Stimulated activated CD4-positive, alpha-beta T cell treated with anti-CD3 and anti-CD28 coated beads, TNF-alpha, amount 100 ng/mL, for 4 hours (primary cell): ENCODE data around the gene RBM5.
"Not testable (repeated sequence)": the region's sequence is repeated elsewhere in the genome, so short reads cannot be mapped to it uniquely, and the experiment has no call there.

Experiments used
- DNase-seq, 3 experiments: peaks; one replicate each; pipeline ENCODE4 v3.0.0-alpha.2; 2020; ENCODE audit warnings: low read depth in 3 of 3

The RBM5 gene

DNA sequence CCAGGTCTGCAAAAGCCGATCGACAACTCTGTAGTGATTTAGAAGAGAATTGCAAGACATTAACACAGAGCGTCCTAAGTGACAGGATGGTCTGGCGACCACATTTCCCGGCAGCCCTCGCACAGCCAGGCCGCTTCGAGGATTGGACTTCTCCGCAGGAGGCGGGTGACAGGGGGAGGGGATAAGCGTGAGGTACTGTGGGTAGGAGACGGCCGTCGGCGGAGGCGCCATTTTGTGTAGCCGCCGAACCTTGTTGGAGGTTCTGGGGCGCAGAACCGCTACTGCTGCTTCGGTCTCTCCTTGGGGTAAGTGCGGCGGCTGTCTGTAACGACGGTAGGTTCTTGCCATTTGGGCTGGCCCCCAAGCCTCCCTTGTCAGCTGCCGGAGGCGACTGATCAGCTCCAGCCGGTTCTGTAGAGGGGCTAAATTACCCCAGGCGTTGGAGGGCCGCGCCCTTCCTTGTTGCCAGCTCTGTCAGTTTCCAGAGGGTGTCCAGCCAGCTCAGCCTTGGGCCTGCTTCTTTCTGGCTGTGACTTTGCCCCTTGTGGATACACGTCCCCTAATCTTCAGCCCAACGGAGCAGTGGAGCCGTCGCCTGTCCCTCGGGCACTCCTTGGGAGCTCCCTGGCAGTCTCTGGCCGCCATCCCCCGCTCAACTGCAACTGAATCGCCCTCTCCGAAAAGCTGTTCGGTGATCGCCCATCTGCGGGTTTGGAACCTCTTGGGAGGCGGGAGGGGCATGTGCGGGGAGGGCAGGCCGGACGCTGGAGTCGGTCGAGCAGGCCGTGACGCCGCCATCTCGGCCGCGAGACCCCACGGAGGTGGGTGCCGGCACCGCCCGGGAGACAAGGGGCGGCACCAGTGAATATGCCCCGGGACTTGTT is at the start of gene RBM5:
TSS of gene RBM5 (plus strand) at position 195 of the 884 bp plus-strand sequence. CDS start 1,516 bp downstream, outside the sequence.
- DNase-seq = peak; percentile 81 to 84 (median 83)

DNA sequence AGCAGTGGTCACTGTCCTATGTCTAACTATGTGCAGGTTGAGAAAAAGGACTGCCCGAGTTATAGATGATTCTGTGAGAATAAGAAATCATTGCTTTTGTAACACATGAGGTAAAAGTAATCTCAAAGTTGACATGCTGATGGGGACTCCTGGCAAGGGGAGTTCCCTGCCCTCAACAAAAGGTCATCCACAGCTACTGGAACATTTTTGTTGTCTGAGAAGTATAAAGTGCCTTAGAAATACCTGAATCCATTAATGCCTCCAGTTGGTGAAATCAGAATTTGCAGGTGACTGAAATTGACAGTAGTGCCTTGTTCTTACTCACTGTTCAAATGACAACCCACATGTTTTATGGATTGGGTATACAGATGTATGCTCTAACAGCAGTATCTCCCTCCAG is 43.7 kb upstream of the RBM5 start:
- DNase-seq = no peak

- DNase-seq = no peak
These were observed 41.3 kb upstream of the RBM5 start for GRCh38 chr3:50047426-50047825.

- no peak for DNase-seq
These were observed 38.4 kb upstream of the RBM5 start for GRCh38 chr3:50050361-50050760.

GRCh38 chr3:50057756-50058155 is 31.0 kb upstream of the RBM5 start:
- DNase-seq = no peak

DNA sequence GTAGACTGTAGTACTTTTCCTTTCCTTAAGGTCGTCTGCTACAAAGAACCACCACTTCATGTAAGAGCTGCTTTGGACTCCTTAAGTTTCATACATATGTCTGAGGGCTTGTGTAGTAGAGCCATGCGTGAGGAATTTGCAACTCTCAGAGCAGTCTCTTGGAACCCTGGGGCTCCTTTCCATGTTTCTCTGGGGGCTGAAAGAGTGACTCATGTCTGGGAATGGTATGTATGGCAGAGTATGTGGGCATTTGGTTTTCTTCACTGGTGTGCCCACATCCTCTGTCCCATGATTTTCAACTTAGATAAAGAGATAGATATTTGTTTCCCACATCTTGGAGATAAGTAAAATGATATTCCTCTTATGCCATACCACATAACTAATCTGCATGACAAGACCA is 20.6 kb upstream of the RBM5 start:
- no peak for DNase-seq

DNA sequence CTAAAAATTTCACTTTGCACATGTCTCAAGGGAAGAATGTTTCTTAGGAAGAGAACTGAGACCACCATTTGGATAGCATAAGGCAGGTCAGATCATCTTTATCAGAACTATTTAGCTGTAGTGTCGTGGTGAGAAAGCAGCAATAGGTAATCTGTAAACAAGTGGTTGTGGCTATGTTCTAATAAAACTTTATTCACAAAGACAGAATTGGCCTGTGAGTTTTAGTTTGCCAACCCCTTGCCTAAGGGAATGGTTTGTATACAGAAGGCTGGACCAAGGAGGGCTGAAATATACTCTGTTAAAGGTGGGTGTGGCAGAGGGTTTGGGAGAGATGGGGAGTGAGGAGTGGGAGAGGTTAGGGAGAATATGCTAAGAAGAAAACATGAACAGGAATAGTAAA is 10.6 kb upstream of the RBM5 start:
- DNase-seq = no peak

DNA sequence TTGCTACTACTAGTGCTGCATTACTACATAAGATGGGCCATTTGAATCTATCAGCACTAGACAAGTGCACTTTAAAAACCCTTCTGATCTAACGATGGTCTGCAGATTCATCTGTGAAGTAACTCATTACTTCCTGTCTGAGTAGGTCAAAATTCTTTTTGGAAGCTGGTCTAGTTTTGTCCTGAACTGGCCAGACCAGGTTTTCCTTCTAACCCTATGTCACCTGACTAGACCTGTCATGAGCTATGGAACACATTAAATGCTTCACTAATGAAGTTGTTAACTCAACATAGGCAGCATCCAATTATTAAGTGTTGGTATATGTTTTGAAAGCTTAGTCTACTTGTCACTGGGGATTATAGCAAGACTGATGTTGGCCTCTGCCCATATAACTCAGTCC is 10.1 kb upstream of the RBM5 start:
- no peak for DNase-seq

DNA sequence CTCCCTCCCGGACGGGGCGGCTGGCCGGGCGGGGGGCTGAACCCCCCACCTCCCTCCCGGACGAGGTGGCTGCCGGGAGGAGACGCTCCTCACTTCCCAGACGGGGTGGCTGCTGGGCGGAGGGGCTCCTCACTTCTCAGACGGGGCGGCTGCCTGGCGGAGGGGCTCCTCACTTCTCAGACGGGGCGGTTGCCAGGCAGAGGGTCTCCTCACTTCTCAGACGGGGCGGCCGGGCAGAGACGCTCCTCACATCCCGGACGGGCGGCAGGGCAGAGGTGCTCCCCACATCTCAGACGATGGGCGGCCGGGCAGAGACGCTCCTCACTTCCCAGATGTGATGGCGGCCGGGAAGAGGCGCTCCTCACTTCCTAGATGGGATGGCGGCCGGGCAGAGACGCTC is 3.8 kb upstream of the RBM5 start:
- not testable (repeated sequence) for DNase-seq

GRCh38 chr3:50089609-50089945 is 858 bp downstream of the RBM5 start:
- DNase-seq = no peak

DNA sequence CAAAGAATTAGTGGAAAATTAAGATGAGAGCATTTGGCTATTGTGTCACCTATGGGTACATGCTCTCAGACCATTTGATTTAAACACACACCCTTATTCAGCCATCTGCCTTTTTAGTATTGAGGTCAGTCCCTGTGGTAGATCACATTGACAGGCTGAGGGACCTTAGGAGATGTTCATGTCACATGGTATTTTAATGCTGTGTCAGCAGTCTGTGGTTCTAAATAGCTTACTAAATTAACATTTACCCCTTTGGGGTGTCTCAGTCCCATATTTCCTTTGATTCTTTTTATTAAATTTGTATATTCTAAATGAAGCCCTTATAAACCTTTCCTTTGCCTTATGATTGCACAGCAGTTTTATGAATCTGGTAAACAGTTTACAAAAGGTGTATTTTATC is 2.3 kb downstream of the RBM5 start:
- no peak for DNase-seq

- no peak for DNase-seq
These were observed 6.8 kb downstream of the RBM5 start for GRCh38 chr3:50095352-50095998.

DNA sequence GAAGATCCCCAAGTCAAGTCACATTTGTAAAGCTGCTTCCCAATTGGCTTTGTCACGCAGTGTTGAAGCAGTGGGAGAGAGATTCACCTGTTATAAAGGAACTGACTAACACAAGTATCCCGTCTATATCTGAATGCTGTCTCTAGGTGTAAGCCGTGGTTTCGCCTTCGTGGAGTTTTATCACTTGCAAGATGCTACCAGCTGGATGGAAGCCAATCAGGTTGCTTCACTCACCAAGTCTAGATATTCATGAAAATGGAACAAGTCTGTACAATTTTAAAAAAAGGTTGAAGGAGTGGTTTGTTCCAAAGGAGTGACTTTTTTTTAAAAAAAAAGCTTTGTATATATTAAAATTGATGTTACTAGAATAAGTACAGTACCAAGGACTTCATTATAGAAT is 11.7 kb downstream of the RBM5 start:
- no peak for DNase-seq

DNA sequence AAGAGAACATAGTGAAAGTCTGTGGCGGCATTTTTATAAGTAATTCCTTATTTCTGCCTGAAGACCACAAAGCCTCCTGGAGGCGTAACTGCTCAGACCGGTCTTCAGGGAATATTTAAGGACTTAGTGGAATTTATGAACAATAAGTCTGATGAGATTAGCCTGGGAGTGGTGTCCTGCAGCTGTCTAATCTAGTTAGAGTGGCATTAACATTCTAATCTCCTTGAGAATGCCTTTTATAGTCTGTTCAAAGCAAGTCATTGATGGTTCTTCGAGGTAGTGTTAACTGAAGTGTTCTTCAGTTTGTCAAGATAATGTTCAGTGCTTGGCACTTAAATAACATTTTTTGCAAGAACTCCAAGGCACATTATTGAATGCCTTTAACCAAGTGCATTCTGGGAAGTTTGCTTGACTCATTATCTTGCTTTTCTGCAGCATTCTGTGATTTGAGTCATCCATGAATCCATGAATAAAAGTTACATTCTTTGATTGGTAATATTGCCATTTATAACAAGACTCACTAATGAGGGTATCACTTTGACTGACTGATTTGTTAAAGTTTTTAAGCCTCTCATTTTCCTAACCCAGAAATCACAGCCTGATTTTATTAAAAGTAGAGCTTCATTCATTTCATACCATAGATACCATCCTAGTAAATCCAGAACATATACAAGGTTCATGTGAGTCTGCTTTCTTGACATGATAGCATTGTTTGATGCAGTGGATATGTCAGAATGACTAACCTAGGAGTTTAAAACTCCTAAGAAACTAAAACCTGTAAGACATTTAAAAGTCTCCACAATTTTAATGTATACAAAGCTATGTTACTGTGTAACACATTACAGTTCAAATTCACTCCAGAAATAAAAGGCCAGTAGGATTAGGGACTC is 12.5 kb downstream of the RBM5 start:
- no peak for DNase-seq

- DNase-seq = no peak
These were observed 13.8 kb downstream of the RBM5 start for GRCh38 chr3:50102558-50102957.

DNA sequence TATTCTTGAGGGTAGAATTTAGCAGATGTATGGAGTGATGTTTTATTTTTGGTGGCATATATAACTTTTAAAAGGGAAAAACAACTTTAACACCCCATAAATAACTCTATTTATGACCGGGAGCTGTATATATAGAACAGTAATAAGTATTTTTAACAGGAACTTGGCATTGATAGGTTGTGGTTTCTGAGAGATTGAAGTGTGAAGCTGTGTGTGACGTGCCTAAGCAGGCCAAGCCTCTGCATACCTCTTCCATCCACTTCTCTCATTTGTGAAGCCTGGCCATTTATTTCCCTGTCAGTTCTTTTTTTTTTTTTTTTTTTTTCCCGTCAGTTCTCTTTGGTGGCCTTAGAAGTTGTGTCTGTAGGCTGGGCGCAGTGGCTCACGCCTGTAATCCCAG is 23.0 kb downstream of the RBM5 start:
- DNase-seq = no peak

- DNase-seq = no peak
These were observed 23.7 kb downstream of the RBM5 start for GRCh38 chr3:50112462-50112861.

DNA sequence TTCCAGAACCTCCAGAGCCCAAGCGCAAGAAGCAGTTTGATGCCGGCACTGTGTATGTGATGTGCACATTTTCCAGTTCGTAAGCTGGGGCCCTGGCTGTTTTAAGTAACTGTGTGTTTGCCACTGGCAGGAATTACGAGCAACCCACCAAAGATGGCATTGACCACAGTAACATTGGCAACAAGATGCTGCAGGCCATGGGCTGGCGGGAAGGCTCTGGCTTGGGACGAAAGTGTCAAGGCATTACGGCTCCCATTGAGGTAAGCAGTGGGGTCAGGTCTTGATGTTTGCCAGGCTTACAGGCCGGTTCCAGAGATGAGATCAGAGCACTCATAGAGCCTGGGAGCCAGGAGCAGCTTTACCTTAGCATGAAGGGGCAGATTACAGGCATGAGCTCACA is 28.4 kb downstream of the RBM5 start:
- no peak for DNase-seq

DNA sequence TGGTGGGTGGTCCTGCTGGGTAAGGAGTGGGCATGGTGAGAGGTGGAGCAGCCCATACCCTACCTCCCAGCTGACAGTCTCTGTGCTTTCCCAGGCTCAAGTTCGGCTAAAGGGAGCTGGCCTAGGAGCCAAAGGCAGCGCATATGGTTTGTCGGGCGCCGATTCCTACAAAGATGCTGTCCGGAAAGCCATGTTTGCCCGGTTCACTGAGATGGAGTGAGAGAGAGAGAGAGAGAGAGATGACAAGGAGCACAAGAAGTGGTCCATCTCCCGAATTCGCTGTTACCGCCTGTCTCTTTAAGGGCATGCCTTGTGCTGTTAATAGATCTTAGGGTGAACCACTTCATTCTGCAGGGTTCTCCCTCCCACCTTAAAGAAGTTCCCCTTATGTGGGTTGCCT is 29.5 kb downstream of the RBM5 start:
- DNase-seq = no peak

DNA sequence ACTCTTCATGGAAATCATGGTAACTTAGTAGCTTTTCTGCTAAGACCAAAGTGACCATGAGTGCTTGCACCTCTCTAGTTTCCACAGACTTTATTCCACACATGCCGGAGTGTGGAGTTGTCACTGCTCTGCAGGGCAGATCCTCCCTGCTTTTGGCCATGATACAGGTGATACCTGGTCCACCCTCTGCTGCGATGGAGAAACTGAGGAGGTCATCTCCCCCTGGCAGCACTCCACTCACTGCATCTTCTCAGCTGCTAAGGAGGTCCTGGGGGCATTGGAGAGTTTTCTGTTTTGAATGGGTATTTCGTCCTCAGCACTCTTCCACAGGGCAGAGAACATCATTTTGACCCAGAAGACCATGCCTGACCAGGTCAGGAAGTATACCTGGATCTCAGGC is 31.1 kb downstream of the RBM5 start:
- no peak for DNase-seq

- no peak for DNase-seq
These were observed 31.8 kb downstream of the RBM5 start for GRCh38 chr3:50120364-50121071.
